NCI-H2081 treated with DMSO at 0.1 percent for 48 hours (cell line): ENCODE measurements around the gene FBLN2.
"Not testable (repeated sequence)": the region's sequence is repeated elsewhere in the genome, so short reads cannot be mapped to it uniquely, and the experiment has no call there.

Experiments
- DNase-seq: peaks from one replicate; lab custom pipeline; 2025; lab: John Stamatoyannopoulos, UW

Gene FBLN2

DNA sequence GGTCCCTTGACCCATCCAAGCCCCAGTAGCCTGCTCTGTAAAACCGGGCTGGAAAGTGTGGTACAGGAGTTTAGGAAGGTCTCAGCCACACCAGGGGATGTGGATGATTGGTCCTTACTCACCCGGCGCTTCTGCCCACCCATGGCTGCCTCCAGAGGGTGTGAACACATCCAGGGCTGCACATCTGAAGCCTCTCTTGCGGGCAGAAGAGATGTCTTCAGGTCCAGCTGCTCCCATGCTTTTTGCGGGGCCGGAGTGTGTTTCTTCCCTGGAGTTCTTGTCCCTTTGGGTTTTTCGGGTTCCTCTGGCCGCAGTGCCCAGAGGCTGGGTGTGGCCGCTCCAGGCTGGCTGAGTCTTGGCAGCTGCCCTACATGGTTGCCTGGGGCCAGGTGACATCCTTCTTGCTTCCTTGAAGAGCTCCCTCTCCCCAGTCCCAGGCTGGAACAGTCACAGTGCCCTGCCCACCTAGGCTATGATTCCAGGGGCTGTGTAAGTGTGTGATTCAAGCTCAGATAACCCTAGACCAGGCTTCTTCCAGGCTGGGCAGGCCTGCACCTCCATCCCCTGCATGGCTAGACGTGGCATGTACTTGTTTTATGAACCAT lies 34.9 kb upstream of the FBLN2 start:
- DNase-seq = no peak

GRCh38 chr3:13514639-13515435 lies 34.1 kb upstream of the FBLN2 start:
- no peak for DNase-seq

DNA sequence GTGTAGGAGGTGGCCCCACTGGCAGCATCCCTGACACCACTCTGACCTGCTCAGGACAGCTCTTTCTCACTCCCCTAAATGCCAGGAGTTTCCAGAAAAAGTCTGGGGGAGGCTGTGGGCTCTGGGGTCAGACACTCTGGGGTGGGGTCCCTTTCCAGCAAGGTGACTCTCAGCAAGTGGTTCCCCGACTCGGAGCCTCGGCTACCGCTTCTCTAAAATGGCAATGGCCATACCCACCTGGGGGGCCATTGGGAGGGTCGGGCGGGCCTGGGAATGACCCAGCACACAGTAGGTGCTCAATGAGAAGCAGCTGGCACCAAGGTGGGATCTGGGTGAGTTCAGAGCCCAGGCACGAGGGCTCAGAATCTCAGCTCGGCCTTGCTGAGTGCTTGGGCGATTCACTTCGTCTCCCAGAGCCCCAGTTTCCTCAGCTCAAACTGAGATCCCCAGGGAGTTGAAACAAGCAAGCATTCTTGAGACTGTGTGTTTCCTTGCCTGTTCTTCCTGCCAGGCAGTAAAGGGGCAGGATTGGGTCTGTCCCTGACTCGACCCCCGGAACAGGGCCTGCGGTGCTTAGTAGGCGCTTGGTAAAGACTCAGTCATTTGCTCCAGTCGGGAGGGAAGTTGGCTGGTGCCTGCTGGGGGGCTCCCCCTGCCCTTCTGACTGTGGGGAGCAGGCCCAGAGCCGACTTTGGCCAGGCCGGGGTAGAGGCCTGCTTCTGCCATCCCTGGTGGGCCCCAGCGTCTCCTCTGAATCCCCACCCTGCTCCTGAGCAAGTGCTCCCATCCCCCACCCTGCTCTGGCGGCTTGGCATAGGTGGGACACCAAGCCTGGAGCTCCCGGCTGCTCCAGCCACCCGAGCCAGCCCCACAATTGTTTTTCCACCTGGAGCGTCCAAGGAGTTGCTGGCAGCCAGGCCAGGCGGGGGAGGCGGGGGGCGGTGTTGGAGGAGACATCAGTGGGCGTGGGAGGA lies 32.9 kb upstream of the FBLN2 start:
- DNase-seq = no peak

DNA sequence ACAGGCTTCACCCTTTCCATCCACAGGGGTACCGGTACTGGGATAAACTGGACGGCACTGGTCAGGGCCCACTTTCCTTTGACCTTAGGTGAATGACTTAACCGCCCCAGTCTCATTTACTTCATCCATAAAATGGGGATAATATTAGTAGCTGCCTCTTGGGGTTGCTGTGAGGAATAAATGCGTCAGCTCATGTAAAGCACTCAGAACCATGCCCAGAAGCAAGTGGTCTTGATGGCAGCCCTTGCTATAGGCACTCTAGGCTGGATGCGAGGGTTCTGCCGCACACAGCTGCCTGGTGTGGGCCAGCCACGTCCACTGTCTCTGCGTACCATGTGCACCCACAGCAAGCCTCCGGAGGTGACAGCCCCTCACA lies 32.2 kb upstream of the FBLN2 start:
- no peak for DNase-seq

GRCh38 chr3:13517253-13517977 lies 31.5 kb upstream of the FBLN2 start:
- DNase-seq = no peak

DNA sequence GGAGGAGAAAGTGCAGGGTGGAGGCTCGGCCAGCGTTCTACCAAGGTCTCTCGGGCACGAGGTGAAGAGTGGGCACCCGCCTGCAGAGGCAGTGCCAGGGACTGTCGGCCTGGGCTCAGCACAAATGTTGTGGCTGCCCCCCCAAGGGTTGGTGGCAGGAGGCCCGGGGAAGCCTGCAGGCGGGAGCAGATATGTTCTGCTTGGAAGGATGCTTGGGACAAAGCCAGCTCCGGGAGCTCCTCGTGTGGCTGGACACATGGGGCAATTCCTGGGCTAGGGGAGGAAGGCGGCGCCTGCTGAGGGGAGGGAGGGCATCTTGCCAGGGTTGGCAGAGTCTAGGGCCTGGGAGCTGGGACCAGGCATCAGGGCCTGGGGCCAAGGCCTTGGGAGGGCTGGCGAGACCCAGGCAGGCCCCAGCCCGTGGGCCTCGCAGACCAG lies 30.4 kb upstream of the FBLN2 start:
- no peak for DNase-seq

DNA sequence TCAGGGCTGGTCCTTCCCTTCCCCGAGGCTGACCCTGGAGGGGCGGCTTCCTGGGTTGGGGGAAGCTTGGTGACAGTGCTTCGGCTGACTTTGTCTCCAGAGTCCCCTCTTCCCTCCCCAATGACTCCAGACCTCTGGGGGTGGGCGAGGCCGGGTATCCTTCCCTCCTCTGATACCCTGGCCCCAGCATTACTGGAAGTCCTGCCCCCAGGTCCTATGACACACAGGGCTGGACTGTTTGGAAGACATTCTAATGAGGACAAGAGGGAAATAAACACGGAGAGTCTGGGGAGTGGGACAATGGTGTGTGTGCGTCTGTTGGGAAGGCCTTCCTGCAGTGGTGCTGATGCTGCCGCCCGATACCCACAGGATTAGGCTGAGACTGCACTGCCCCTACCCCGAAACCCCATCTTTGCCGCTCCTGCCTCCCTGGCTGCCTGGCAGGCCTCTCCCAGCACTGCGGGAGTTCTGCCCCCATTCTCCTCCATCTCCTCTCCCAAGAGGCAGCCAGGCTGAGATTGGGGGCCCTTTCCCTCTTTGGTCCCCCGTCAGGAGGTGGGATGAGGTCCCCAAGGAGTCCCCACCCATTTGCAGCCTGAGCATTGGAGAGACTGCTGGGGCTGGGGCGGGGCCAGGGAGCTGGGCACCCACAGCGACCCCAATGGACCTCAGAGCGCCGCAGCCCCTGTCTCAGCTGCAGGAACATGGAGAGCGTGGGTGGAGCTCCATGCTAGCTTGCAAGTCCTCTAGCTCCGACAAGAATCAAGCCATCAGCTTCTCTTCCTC lies 29.7 kb upstream of the FBLN2 start:
- no peak for DNase-seq

DNA sequence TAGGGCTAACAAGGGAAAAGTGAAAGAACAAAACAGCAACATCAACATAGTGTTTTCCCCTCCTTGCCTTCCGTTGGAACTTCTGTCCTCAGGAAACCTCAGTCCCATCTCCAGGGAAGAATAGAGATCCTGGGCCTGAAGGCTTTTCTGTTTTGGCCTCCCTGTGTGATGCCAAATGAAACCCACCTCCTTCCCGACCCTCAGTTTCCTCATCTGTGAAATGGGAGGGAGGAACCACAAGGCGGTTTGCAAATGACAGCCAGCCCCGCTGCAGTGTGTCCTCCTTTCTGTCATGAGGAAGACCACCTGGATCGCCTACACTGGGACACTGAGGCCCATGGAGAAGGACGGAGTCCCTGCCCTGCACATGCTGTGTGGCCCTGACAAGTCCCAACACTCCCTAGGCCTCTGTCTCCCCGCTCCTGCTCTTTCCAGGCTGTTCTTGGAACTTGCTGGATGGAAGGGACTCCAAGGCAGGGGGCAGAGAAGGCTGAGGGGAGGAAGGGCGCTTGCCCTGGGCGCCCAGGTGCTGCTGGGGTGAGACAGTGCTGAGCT lies 28.5 kb upstream of the FBLN2 start:
- DNase-seq = no peak

DNA sequence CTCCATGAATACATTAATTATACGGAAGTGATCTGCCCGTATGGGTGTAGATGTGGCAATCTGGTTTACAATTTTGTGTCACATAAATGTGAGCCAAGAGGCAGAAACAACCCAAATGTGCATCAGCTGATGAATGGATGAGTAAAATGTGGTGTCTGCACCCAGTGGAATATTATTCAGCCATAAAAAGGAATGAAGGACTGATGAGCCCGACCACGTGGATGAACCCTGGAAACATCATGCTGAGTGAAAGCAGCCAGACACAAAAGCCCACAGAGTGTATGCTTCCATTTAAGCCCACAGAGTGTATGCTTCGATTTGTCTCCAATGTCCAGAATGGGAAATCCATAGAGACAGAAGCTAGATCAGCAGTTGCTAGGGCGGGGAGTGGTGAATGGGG lies 27.6 kb upstream of the FBLN2 start:
- DNase-seq = no peak

GRCh38 chr3:13521749-13522148 lies 27.2 kb upstream of the FBLN2 start:
- DNase-seq = not testable (repeated sequence)

- no peak for DNase-seq
These were observed 26.7 kb upstream of the FBLN2 start for GRCh38 chr3:13522236-13522635.

GRCh38 chr3:13524979-13525669 lies 23.8 kb upstream of the FBLN2 start:
- no peak for DNase-seq

DNA sequence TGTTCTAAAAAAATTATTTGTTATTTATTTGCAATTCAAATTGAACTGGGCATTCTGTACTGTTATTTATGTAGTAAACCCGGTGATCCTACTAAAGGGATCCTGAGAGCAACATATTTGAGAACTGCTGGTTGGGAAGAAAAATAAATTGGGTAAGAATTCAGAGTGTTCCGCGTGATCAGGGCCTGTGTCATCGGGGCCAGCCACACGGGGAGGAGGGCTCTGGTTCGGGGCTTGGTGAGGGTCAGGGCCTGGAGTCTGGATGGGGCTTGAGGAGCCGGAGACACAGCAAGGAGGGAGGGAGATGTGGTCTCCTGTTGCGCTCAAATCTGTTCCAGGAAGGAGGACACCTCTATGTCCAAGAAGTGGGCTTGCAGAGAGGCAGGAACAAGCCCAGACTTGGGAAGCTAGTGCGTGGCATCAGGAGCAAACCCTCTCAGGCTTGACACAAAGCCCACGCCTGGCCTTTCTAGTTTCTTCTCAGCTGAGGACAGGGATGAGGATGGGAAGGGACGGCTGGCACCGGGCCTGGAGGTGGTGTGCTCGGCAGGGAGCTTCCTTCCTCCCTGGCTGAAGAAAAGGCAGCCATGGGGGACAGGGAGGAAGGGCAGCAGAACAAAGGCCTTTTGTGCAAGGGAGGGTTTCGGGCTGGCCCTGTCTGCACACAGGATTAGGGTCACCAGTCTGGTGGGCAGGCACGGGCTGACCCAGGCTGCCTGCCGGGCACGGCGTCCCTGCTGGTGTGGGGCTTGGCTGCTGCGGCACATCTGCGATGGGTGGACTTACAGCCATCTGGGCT lies 22.9 kb upstream of the FBLN2 start:
- no peak for DNase-seq

DNA sequence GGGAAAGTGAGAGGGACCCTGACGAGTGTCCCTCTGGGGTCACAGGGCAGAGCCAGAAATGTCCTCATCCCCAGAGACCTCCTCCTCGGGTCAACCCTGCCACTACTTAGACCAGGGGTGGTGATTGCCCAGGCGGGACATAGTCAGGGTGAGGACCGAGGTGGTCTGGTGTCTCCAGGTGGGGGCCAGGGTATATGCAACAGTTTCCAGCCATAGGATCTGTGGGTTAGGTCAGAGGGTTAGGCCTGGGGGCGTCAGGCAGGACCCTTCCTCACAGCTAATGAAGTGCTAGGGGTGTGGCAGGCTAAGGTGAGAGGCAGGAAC lies 22.3 kb upstream of the FBLN2 start:
- DNase-seq = no peak

DNA sequence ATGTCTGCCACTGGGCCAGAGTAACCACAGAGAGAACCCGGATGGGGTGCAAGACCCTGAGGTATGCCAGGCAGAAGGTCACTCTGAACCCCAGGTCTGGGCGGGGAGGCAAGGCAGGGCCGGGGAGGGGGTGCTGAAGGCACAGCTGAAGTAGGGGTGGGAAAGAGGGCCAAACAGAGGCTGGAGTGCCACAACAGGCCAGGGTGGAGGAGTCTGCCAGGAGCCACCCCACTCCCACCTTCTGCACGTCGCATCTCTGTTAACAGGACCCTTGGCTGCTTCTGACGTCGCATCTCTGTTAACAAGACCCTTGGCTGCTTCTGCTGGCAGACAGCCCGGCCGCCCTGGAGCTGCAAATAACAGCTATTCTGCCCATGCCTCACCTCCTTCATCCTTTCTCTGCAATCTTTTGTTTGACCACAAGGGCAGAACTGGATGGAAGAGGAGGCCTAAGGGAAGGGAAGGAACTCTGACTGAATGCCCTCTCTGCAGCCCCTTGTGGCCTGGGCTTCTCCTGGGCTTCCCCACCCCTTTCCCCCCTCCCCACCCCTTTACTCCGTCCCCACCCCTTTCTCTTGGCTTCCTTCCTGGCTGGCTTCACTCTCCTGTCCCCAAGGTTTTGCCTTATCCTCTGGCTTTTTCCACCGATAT lies 20.6 kb upstream of the FBLN2 start:
- no peak for DNase-seq

GRCh38 chr3:13529196-13530112 lies 19.5 kb upstream of the FBLN2 start:
- DNase-seq = no peak

- no peak for DNase-seq
These were observed 18.5 kb upstream of the FBLN2 start for GRCh38 chr3:13530241-13531009.
